GM23248 (cell line): ENCODE data around the gene SCTR. TPM values are rescaled to one million over a fixed set of nuclear protein-coding genes. Genes with fewer than 3 reads are reported as not detected.

Source experiments
- DNase-seq: peaks from one replicate; pipeline ENCODE4 v3.0.0-alpha.2; 2015
- H2AFZ ChIP-seq: fragments of 200-600 bp; sonication (generic); 2 replicates; pipeline ENCODE4 v1.6.1; 2016; ENCODE audit warnings: antibody characterized with exemption
- H3F3A ChIP-seq: fragments of 200-600 bp; sonication (generic); 2 replicates; pipeline ENCODE4 v1.6.1; 2016; ENCODE audit warnings: mild to moderate bottlenecking, antibody characterized with exemption, mixed run types; ENCODE audit not compliant: insufficient read depth
- H3K27ac ChIP-seq: fragments of 200-600 bp; sonication (generic); 2 replicates; pipeline ENCODE4 v1.5.1; 2016; ENCODE audit warnings: mild to moderate bottlenecking
- H3K27me3 ChIP-seq: fragments of 200-600 bp; sonication (generic); replicated peaks from 2 replicates; pipeline ENCODE4 v1.6.1; 2016; ENCODE audit warnings: mild to moderate bottlenecking; ENCODE audit not compliant: insufficient read depth
- H3K36me3 ChIP-seq: fragments of 200-600 bp; sonication (generic); 2 replicates; pipeline ENCODE4 v1.6.1; 2016; ENCODE audit warnings: low read depth, mild to moderate bottlenecking
- H3K4me1 ChIP-seq: fragments of 200-600 bp; sonication (generic); 2 replicates; pipeline ENCODE4 v1.6.1; 2016; ENCODE audit warnings: mild to moderate bottlenecking; ENCODE audit not compliant: insufficient read depth
- H3K4me2 ChIP-seq: fragments of 200-600 bp; sonication (generic); one replicate; pipeline ENCODE4 v1.6.1; 2016; ENCODE audit warnings: mild to moderate bottlenecking; ENCODE audit not compliant: unreplicated experiment
- H3K4me3 ChIP-seq: fragments of 200-600 bp; sonication (generic); 2 replicates; pipeline ENCODE4 v1.5.1; 2016; ENCODE audit warnings: mild to moderate bottlenecking
- H3K79me2 ChIP-seq: fragments of 200-600 bp; sonication (generic); 2 replicates; pipeline ENCODE4 v1.6.1; 2016; ENCODE audit warnings: mild to moderate bottlenecking; ENCODE audit not compliant: insufficient read depth
- H3K9ac ChIP-seq: fragments of 200-600 bp; sonication (generic); 2 replicates; pipeline ENCODE4 v1.6.1; 2016; ENCODE audit warnings: mild to moderate bottlenecking
- H3K9me2 ChIP-seq: fragments of 200-600 bp; sonication (generic); 2 replicates; pipeline ENCODE4 v1.6.1; 2016; ENCODE audit warnings: mixed run types, mild to moderate bottlenecking, moderate library complexity; ENCODE audit not compliant: insufficient read depth
- H3K9me3 ChIP-seq: fragments of 200-600 bp; sonication (generic); one replicate; pipeline ENCODE4 v1.6.1; 2017; ENCODE audit warnings: low read depth
- H4K20me1 ChIP-seq: fragments of 200-600 bp; sonication (generic); 2 replicates; pipeline ENCODE4 v1.6.0; 2016; ENCODE audit not compliant: insufficient read depth
- EZH2 ChIP-seq: fragments of 200-600 bp; sonication (generic); IDR thresholded peaks from 2 replicates; pipeline ENCODE4 v1.6.1; 2018; ENCODE audit warnings: antibody characterized with exemption, mild to moderate bottlenecking; ENCODE audit not compliant: insufficient read depth, poor library complexity, severe bottlenecking
- EZH2phosphoT487 ChIP-seq: fragments of 200-600 bp; sonication (generic); IDR thresholded peaks from 2 replicates; pipeline ENCODE4 v1.6.1; 2018; ENCODE audit warnings: antibody characterized with exemption, moderate library complexity, mild to moderate bottlenecking, low read depth; ENCODE audit not compliant: insufficient read depth
- WGBS, 2 experiments: methylation state at CpG; one replicate each; pipeline ENCODE4 v1.1.6; 2015 to 2017; ENCODE audit warnings: low lambda C conversion rate in 2 of 2, low coverage in 1 of 2; ENCODE audit errors: missing lambda C conversion rate in 2 of 2; 5-methylcytosine and 5-hydroxymethylcytosine counted together
- in situ Hi-C: fragments of 300-500 bp; cut with MboI; formaldehyde crosslinking; loops from 2 replicates; pipeline ENCODE4 v1.15.0; 2020
- polyA plus RNA-seq: library from polyadenylated mRNA; unstranded; fragments of >200 nt; fragmentation: Nextera tagmentation; extraction: Ambion mirVana; gene quantifications from 2 replicates; pipeline ENCODE4 v1.2.1, GENCODE V29; 2016
- total RNA-seq: library from RNA; depleted of rRNA; stranded (reverse); fragments of >200 nt; shearing (Covaris generic); gene quantifications from 2 replicates; pipeline ENCODE4 v1.2.3, GENCODE V29; 2014

Gene SCTR
- total and polyA plus RNA-seq, 2 experiments from 2014 or later = not detected

DNA sequence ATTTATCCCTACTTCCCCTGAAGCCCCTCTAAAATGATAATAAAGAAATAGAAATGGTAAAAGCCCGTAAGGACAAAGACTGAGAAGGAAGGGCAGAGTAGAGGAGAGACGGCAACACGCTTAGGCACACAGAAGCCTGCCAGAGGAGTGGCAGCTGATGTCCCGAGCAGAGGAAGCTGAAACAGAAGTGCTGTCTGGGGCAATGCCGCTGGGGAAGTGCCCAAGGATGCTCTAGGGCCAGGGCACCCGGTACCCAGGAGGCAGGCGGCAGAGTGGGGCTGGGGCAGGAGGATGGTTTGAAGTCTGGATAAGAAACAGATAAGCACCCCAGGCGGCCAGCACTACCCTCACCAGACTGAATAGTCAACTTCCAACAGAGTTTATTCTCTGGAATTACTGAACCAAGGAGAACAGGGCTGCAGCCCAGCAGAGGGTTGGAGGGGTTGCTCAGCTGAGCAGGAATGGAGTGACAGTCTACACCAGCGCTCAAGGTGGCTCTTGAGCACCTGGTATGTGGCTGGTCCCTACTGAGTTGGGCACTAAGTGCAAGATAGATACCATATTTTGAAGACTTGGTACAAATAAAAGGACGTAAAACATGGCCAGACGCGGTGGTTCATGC, 70.2 kb downstream of the SCTR start:
- no peaks in the 10 kb centered on the region for H3K9me3 ChIP-seq
- DNase-seq = no peak
- H3K4me2 ChIP-seq = no peak overlapping the region
- no peaks in the 10 kb centered on the region for H4K20me1 ChIP-seq
- H3K9ac ChIP-seq = no peak overlapping the region
- no peak overlapping the region for H3K4me3 ChIP-seq
- H3K27me3 ChIP-seq = no peaks in the 10 kb centered on the region; the same call in 1 of the 2 replicates
- H2AFZ ChIP-seq = no peak overlapping the region
- H3K9me2 ChIP-seq = no peaks in the 10 kb centered on the region
- H3F3A ChIP-seq = no peaks in the 10 kb centered on the region
- in situ Hi-C loops = no loop called here
- H3K4me1 ChIP-seq = no peaks in the 10 kb centered on the region
- H3K27ac ChIP-seq = no peak overlapping the region
- WGBS, 2 experiments = 49 to 52% methylated on average over 12 of the region's 12 CpGs
- no peaks in the 10 kb centered on the region for H3K36me3 ChIP-seq
- no peak for TF ChIP-seq EZH2phosphoT487
- no peaks in the 10 kb centered on the region for H3K79me2 ChIP-seq

DNA sequence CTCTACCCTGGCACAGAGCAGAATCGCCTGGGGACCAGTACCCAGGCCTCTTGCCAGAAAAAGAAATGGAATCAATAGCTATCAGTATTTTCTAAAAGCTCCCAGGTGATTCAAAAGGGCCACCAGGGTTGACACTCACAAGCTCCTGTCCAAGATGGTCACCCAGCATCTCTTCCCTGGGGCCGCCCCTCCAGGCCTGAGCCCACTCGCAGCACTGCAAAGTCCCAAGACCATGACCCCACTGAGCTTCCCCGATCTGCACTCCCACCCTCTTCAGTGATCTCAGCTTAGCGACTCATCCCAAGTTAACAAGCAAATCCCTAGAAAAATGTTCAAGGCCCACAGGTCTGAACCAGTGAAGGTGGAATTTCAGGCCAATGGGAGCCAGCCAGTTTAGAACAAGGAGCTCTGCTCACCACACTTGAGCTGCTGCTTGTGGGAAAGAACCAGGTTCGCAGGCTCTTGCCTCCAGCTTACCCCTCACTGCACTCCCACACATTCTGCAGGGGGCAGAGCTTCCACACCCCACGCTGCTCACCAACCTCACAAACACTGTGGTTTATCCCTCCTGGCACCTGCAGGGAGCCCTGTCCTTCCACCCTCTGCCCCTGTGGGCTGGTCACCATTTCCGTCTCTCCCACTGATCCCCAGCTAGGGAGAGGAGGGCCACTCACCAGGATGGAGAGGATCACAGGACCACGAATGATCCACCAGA, 72.8 kb downstream of the SCTR start:
- Histone ChIP-seq H3K9me2 (no peaks in the 10 kb centered on the region), H3K4me2 (no peak overlapping the region), H3K27me3 (peaks cover 16% of the 10 kb centered on the region), H4K20me1 (no peaks in the 10 kb centered on the region), H3F3A (no peaks in the 10 kb centered on the region), H3K79me2 (no peaks in the 10 kb centered on the region), H3K36me3 (no peaks in the 10 kb centered on the region), H3K27ac (no peak overlapping the region), H2AFZ (no peak overlapping the region), H3K9ac (no peak overlapping the region), H3K4me3 (no peak overlapping the region), H3K4me1 (no peaks in the 10 kb centered on the region), H3K9me3 (no peaks in the 10 kb centered on the region)
- WGBS, 2 experiments = 53 to 57% methylated on average over 9 of the region's 9 CpGs
- in situ Hi-C loops = no loop called here
- TF ChIP-seq EZH2phosphoT487 (no peak), EZH2 (no peak)
- DNase-seq = no peak

DNA sequence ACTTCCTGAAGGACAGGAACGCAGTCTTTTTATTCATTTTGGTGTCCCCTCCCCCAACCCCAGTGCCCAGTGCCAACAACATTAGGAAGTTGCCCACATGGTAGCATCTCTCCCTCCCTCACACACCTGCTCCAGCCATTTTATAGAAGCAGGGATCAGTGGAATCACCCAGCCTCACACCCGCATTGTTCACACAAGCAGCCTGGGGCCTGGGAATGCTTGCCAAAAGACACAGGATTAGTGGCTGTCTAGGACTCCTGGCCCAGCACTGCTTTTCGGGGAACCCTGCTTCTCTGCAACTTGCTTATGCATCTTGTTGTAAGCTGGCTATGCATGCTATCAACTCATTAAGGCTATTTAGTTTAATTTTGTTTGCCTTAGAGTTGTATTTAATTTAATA, 74.8 kb downstream of the SCTR start:
- no peak for TF ChIP-seq EZH2
- no peak for TF ChIP-seq EZH2phosphoT487
- no peaks in the 10 kb centered on the region for H3K36me3 ChIP-seq
- no peaks in the 10 kb centered on the region for H3K9me3 ChIP-seq
- no peak for DNase-seq
- 47 to 64% methylated on average over 3 of the region's 3 CpGs for WGBS, 2 experiments
- H3K4me2 ChIP-seq = no peak overlapping the region
- H3K4me3 ChIP-seq = no peak overlapping the region
- no peak overlapping the region for H2AFZ ChIP-seq
- no peak overlapping the region for H3K9ac ChIP-seq
- no peaks in the 10 kb centered on the region for H4K20me1 ChIP-seq
- no peak overlapping the region for H3K27ac ChIP-seq
- in situ Hi-C loops = no loop called here
- H3K9me2 ChIP-seq = no peaks in the 10 kb centered on the region
- no peaks in the 10 kb centered on the region for H3F3A ChIP-seq
- no peaks in the 10 kb centered on the region for H3K79me2 ChIP-seq
- no peaks in the 10 kb centered on the region for H3K4me1 ChIP-seq
- H3K27me3 ChIP-seq = peaks cover 22% of the 10 kb centered on the region

DNA sequence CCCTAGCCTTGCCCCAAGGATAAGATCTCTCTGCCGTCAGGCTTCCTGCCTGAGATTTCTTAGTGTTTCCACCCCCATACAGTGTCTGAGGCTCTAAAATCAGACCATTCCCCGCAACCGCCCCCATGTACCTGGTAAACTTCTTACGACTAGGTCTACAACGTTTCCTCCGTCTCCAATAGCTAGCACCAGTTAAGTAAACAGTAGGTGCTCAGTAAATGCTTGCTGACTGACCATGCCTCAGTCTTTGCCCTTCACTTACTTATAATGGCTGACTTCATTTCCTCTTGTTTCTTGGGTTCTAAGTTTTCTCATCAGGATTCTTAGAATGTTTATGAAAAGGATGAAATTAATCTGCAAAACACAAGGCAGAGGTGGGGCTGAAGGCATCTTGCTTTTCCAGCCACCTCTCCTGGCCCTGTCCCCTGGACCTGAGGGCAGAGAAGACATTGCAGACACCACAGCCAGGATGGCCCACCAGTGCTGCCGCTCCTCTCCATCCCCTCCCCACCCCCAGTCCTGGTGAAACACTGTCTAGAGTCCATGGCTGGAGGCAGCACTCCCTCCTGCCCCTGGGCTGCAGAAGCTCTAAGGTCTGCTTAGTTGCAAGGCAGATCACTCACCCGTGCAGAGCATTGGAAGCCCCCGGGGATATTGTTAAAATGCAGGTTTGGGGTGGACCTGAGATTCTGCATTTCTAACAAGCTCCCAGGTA, 75.7 kb downstream of the SCTR start:
- no peak overlapping the region for H2AFZ ChIP-seq
- H3F3A ChIP-seq = no peaks in the 10 kb centered on the region
- no peaks in the 10 kb centered on the region for H3K79me2 ChIP-seq
- in situ Hi-C loops = no loop called here
- H3K9ac ChIP-seq = no peak overlapping the region
- no peaks in the 10 kb centered on the region for H4K20me1 ChIP-seq
- H3K4me1 ChIP-seq = no peaks in the 10 kb centered on the region
- H3K9me3 ChIP-seq = no peaks in the 10 kb centered on the region
- no peak overlapping the region for H3K4me3 ChIP-seq
- H3K4me2 ChIP-seq = no peak overlapping the region
- TF ChIP-seq EZH2 = no peak
- no peaks in the 10 kb centered on the region for H3K9me2 ChIP-seq
- 72 to 74% methylated on average over 9 of the region's 9 CpGs for WGBS, 2 experiments
- no peaks in the 10 kb centered on the region for H3K36me3 ChIP-seq
- no peak overlapping the region for H3K27ac ChIP-seq
- peaks cover 22% of the 10 kb centered on the region for H3K27me3 ChIP-seq
- no peak for DNase-seq
